ENCODE measurements around the gene SLC30A3. TPM values are rescaled to one million over a fixed set of nuclear protein-coding genes. Genes with fewer than 3 reads are reported as not detected.

SLC30A3 gene
- total and polyA plus RNA-seq, 2 of the 13 experiments (the other 11 are each of a cell fraction or from before 2014, with no cell fraction given) = 0.38 to 0.79 TPM

GRCh38 chr2:27211943-27212625 lies 50.8 kb downstream of the SLC30A3 start, which contains the start of the genes ATRAID and SLC5A6 (continued):
- TF ChIP-seq, protein P1, sequence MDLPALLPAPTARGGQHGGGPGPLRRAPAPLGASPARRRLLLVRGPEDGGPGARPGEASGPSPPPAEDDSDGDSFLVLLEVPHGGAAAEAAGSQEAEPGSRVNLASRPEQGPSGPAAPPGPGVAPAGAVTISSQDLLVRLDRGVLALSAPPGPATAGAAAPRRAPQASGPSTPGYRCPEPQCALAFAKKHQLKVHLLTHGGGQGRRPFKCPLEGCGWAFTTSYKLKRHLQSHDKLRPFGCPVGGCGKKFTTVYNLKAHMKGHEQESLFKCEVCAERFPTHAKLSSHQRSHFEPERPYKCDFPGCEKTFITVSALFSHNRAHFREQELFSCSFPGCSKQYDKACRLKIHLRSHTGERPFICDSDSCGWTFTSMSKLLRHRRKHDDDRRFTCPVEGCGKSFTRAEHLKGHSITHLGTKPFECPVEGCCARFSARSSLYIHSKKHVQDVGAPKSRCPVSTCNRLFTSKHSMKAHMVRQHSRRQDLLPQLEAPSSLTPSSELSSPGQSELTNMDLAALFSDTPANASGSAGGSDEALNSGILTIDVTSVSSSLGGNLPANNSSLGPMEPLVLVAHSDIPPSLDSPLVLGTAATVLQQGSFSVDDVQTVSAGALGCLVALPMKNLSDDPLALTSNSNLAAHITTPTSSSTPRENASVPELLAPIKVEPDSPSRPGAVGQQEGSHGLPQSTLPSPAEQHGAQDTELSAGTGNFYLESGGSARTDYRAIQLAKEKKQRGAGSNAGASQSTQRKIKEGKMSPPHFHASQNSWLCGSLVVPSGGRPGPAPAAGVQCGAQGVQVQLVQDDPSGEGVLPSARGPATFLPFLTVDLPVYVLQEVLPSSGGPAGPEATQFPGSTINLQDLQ (CRISPR knock-in tag; IDR thresholded peaks at IDR 0.05) = peak; percentile 84; the same call in 1 of the 2 replicates
- TF ChIP-seq TRIM22 (IDR thresholded peaks at IDR 0.05) = no peak
- TF ChIP-seq ZNF253 (CRISPR knock-in tag; IDR thresholded peaks at IDR 0.05; ENCODE audit: borderline replicate concordance) = peak; percentile 25; the same call in 1 of the 2 replicates
- no peak for TF ChIP-seq NFIC (IDR thresholded peaks at IDR 0.05; ENCODE audit: low read length)
- peak; percentile 74 for TF ChIP-seq JARID2 (CRISPR knock-in tag; IDR thresholded peaks at IDR 0.05; ENCODE audit: insufficient replicate concordance)
- no peak; the same call in 1 of the 2 replicates for TF ChIP-seq ZZZ3 (CRISPR knock-in tag; IDR thresholded peaks at IDR 0.05; ENCODE audit: borderline replicate concordance)
- TF ChIP-seq ZNF326 (CRISPR knock-in tag; IDR thresholded peaks at IDR 0.05; ENCODE audit: borderline replicate concordance) = no peak
- TF ChIP-seq ARID2 (CRISPR knock-in tag; IDR thresholded peaks at IDR 0.05; ENCODE audit: borderline replicate concordance) = peak; percentile 47; the same call in 1 of the 2 replicates
- TF ChIP-seq, protein P2, sequence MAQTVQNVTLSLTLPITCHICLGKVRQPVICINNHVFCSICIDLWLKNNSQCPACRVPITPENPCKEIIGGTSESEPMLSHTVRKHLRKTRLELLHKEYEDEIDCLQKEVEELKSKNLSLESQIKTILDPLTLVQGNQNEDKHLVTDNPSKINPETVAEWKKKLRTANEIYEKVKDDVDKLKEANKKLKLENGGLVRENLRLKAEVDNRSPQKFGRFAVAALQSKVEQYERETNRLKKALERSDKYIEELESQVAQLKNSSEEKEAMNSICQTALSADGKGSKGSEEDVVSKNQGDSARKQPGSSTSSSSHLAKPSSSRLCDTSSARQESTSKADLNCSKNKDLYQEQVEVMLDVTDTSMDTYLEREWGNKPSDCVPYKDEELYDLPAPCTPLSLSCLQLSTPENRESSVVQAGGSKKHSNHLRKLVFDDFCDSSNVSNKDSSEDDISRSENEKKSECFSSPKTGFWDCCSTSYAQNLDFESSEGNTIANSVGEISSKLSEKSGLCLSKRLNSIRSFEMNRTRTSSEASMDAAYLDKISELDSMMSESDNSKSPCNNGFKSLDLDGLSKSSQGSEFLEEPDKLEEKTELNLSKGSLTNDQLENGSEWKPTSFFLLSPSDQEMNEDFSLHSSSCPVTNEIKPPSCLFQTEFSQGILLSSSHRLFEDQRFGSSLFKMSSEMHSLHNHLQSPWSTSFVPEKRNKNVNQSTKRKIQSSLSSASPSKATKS (CRISPR knock-in tag; IDR thresholded peaks at IDR 0.05) = peak; percentile 92; the same call in 1 of the 2 replicates
- TF ChIP-seq FOXC1 (CRISPR knock-in tag; IDR thresholded peaks at IDR 0.05; ENCODE audit: borderline replicate concordance) = no peak; the same call in 1 of the 2 replicates
- TF ChIP-seq MLX (CRISPR knock-in tag; IDR thresholded peaks at IDR 0.05) = peak; percentile 41; the same call in 1 of the 2 replicates
- TF ChIP-seq RFX3 (CRISPR knock-in tag; IDR thresholded peaks at IDR 0.05) = no peak
- peak; percentile 66; the same call in 1 of the 2 replicates for TF ChIP-seq DR1 (CRISPR knock-in tag; IDR thresholded peaks at IDR 0.05)
- TF ChIP-seq NR2F2 (IDR thresholded peaks at IDR 0.05; ENCODE audit: borderline replicate concordance, low read depth) = peak; percentile 14; the same call in 1 of the 2 replicates
- TF ChIP-seq YEATS4 (CRISPR knock-in tag; IDR thresholded peaks at IDR 0.05; ENCODE audit: borderline replicate concordance) = peak; percentile 94
- peak; percentile 79 for TF ChIP-seq HNRNPK (IDR thresholded peaks at IDR 0.05; ENCODE audit: low read depth, low read length, poor library complexity, severe bottlenecking)
- TF ChIP-seq ZSCAN12 (CRISPR knock-in tag; IDR thresholded peaks at IDR 0.05) = no peak; the same call in 1 of the 2 replicates
- TF ChIP-seq ZNF354B (CRISPR knock-in tag; IDR thresholded peaks at IDR 0.05) = no peak
- TF ChIP-seq CBFB (CRISPR knock-in tag; IDR thresholded peaks at IDR 0.05) = peak; percentile 44; the same call in 1 of the 2 replicates
- TF ChIP-seq RBAK (CRISPR knock-in tag; IDR thresholded peaks at IDR 0.05) = no peak
- no peak for TF ChIP-seq HHEX (CRISPR knock-in tag; IDR thresholded peaks at IDR 0.05)
